DND-41 (cell line): ENCODE results near the gene ABCB9.

Source experiments
- EZH2 ChIP-seq: IDR thresholded peaks from 3 replicates; pipeline ENCODE4 v1.6.1; 2012; ENCODE audit warnings: borderline replicate concordance, low read depth, mild to moderate bottlenecking, moderate library complexity, low read length, inconsistent platforms; ENCODE audit not compliant: severe bottlenecking
- TF ChIP-seq, protein P1 (sequence below): IDR thresholded peaks from 2 replicates; pipeline ENCODE4 v1.5.1; 2012; ENCODE audit warnings: borderline replicate concordance, low read length, moderate library complexity, mild to moderate bottlenecking; ENCODE audit not compliant: poor library complexity, severe bottlenecking; ENCODE audit errors: extremely low read depth

DNA sequence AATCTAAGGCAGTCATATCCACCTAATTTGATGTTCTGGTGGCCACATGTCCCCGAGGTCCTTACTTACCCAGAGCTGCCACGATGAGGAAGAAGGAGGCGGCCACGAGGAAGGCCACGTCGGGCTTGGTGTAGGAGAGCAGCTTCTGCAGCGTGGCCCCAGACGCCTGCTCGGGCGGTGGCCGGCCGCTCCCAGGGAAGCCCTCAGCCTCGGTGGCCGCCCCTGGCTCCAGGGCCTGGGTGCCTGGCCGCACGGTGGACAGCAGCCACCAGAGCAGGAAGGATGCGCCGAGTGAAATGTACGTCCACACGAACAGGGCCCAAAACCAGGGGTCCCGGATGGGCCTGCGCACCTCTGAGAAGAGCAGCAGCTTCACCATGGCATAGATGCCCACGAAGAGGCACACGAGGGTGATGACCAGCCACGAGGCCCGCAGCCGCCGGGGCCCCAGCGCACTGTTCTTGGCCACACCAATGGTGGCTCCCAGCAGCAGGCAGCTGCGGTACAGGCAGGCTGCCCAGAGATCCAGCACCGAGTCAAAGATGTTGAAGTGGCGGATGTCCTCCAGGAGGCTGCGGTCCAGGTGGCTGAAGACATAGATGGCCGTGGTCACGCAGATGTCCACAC, 6.6 kb downstream of the ABCB9 start:
- TF ChIP-seq, protein P1, sequence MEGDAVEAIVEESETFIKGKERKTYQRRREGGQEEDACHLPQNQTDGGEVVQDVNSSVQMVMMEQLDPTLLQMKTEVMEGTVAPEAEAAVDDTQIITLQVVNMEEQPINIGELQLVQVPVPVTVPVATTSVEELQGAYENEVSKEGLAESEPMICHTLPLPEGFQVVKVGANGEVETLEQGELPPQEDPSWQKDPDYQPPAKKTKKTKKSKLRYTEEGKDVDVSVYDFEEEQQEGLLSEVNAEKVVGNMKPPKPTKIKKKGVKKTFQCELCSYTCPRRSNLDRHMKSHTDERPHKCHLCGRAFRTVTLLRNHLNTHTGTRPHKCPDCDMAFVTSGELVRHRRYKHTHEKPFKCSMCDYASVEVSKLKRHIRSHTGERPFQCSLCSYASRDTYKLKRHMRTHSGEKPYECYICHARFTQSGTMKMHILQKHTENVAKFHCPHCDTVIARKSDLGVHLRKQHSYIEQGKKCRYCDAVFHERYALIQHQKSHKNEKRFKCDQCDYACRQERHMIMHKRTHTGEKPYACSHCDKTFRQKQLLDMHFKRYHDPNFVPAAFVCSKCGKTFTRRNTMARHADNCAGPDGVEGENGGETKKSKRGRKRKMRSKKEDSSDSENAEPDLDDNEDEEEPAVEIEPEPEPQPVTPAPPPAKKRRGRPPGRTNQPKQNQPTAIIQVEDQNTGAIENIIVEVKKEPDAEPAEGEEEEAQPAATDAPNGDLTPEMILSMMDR: no peak
- no peak for TF ChIP-seq EZH2
